NCI-H748 treated with DMSO at 0.1 percent for 48 hours (cell line): ENCODE results near the gene ITPR1.

Experiments used
- DNase-seq: peaks from one replicate; lab custom pipeline; 2025; lab: John Stamatoyannopoulos, UW

ITPR1 gene

DNA sequence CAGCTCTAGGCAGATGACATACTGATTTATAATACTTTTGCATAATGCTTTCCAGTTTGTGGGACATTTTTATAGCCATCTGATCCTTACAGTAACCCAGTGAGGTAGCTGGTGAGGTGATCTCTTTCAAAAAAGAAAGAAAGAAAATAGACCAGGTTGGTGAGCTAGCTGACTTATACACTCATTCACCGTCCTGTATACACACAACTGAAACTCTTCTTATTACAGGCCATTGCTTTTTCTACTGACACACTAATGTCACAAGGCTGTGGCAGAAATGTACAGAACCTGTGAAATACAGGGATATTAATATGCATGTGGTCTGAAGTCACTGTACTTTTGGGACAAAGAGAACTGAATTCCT lies 335.9 kb downstream of the ITPR1 start:
- no peak for DNase-seq

DNA sequence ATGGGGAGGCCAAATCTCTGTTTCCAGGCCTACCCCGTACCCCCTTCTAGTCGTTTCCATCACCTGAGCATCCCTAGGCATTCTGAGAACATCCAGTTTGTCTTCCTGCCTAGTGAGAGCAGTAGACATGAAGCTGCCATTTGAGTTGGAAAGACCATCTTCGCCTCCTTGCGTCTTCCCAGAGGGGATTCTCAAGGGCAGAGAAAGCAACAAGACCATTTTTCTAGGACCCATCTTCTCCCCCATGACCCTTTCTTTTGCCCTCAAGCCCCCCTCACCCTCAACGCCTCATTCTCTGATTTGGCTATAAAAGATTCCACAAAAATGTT lies 337.4 kb downstream of the ITPR1 start:
- no peak for DNase-seq

DNA sequence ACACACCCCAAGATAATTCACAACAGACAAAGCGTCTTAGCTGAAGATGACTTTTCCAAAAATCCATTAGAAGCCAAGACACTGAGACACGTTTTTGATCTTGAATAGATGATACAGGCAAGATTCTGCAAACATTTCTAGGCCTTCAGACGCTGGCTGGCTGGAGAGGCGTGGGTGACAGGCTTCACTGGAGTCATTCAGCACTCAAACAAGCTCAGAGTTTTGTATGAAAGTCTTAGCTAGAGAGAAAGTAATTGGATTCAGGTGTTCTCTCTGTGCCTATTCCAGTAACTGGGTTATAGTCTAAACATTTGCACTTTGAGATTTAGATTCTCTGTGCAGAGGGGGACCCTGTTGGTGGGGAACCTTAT lies 338.4 kb downstream of the ITPR1 start:
- no peak for DNase-seq

DNA sequence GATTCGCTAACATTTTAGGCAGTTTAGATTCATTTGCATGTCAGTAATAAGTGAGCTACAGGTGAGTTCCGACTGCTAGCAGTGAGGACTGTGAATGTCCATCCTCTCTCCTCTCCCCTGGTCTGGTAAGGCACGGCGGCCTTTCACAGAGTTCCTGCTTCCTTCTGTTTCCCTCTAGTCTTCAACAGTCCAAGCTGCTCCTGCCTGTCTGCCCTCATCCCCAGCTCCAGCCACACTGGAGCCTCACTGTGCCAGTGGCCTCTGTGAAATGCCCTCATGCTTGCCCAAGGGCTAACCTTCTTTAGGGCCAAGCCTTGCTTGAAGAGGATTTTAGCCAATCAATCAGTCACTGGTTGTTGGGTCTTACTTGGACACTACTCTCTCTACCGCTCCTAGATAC lies 340.3 kb downstream of the ITPR1 start:
- no peak for DNase-seq

DNA sequence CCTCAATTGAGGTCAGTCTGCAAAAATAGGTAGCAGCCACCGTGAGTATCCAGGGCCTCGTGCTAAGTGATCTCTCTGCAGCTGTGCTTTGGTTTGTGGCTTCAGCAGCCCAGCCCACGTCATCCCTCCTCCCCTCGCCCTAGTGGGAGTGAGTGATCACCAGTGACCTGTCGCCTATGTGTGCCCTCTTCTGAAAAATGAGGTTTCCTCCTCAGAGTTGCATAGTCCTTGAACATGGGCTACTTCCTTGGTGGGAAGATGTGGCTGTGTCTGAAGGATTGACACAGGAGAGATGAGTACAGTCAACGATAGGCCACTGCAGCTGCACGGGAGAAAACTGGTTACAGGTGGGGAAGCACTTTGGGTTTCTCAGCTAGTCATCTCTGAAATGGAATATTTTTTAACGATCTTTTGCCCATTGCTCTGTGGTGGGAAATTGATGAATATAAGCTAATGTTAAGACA lies 341.3 kb downstream of the ITPR1 start:
- DNase-seq = no peak

DNA sequence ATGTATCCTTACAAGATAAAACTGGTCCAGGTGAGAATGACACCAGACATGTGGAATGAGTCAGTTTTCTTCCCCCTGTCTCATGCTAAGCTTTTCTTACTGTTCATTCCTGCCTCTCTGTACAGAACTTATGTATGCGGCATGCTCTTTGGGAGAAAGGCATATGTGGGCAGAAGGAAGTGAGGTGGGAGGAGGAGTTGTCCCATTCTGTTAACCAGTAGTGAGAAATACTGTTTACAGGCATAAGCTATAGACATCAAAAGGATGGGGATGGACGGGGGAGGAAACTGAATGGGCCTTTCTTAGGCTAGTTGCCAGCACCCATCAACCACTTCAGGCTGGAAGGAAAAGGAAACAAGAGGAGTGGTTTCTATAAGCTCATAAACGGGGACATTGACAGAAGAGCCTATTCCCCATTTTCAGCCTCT lies 342.5 kb downstream of the ITPR1 start:
- peak; percentile 77 for DNase-seq

DNA sequence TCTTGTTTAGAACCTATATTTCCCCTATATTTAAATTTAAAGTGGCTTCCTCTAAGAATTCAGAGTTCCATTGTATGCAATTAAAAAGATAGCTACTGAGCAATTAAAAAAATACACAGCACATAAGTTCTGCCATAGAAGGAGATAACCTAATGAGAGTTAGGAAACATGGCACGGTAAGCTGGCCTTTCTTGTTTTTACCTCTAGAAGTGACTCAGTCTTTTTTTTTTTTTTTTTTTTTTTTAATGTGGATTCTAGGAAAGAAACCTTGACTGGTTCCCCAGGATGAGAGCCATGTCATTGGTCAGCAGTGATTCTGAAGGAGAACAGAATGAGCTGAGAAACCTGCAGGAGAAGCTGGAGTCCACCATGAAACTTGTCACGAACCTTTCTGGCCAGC lies 343.4 kb downstream of the ITPR1 start:
- DNase-seq = no peak

DNA sequence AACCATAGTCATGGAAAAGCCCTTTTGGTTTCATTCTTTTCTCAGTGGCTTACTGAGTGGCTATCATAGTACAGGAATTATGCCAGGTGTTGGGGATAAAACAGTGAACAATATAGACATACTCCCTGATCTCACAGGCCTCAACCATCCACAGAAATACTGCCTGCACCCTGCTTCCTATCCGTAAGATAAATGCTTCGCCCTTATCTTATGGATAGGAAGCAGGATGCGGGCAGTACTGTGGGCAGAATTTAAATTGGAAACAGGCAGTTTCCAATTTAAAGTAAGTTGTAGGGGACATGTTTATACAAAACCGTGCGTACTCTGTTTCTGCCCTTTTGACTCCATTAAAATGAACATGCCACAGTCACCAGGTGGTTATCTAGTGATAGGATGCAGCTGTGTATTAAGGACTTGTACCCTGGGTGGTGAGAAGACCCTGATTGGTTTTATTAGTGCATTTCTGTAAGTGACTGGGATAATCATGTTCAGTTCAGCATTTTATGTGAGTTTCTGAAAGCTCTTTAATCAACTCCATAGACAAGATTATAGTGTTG lies 344.3 kb downstream of the ITPR1 start:
- no peak for DNase-seq

DNA sequence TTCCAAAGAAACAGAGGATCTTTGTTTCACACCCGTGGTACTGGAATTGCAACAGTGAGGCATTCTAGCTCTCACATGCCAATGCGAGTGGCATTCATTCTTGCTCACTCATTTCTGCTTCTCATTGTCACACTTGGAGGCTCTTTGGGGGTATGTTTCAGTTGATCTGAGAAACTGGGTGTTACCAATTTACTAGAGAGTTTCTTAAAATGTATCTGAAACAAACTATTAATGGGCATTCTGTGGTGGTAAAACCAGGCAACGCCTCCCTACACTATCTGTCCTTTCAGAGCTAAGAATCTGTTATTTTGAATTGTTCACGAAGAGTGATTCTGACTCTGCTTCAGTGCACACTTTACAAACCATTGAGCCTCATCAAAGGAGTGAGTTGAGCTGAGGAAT lies 345.5 kb downstream of the ITPR1 start:
- DNase-seq = no peak

DNA sequence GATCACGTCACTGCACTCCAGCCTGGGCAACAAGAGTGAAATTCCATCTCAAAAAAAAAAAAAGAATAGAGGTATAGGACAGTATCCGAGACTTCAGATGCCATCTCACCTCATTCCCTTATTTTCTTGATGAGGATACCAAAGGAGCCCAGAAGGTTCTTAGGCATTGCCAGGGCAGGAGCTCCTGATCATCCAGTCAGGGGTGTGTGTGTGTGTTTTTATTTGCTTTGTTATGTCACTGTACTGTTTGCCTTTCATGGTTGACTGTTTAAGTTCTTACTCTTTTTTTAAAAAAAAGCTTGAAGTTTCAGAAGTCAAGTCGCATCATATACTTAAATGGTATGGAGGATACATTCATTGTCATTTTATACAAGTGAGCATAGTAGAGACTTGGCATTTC lies 346.1 kb downstream of the ITPR1 start:
- DNase-seq = no peak

DNA sequence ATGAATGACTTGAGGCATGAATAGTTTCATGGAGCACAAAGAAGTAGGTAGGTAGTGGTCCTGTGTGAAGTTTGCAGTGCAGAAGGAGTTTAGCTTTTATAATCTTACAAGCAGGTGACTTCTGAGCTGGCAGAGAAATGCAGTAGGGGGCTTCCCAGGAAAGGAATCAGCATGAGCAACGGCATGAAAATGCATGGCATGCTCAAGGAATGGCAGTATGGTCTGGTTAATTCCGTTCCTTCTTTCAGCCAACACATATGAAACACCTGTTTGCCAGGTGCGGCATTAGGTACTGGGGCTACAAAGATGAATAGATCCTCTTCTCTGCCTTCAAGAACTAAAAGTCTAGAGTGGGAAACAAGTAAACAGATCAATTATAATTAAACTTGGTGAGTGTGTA lies 348.1 kb downstream of the ITPR1 start:
- no peak for DNase-seq

DNA sequence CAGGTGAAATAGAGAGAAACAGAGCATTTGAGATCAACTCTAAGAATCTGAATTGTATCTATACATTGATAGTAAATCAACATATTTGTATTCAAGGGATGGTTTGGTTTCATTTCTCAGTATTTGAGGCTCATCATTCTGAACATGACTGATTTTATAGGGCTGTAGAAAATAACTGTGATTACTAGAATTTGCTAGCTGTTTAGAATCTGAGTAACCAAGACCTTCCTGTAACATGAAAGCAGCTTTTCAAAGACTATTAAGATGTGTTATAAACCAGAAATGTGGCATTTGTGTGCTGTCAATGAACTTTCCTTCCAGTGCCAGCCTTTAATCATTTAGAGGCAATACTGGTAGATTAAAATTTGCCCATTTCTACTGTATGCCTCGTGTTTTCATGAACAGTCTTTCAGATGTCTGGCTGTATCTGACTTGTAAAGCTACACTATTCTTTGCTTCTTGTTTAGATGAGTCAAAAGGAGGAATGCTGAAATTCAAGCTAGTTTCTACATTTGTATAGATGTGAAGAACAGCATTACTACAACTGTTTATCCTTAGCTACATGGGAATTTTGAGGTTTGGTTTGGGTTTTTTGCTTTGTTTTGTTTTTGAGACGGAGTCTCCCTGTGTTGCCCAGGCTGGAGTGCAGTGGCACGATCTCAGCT lies 348.8 kb downstream of the ITPR1 start:
- DNase-seq = no peak

DNA sequence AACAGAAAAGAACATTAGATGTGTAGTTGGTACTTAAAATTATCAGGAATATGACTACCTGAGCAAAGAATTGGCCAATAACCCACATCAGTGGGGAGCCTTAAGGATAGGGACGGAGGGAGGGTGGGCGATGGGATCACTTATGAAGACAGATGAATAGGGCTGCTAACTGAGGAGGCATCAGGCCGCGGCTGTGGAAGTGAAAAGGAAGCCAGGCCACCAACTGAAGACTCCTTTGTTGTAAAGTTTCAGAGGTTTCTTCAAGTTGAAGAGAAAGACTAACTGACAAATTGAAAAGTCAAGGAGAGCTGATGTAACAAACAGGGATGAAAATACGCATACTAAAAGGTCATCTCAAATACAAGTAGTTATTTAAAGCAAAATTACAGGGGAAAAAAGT lies 350.5 kb downstream of the ITPR1 start:
- DNase-seq = no peak

DNA sequence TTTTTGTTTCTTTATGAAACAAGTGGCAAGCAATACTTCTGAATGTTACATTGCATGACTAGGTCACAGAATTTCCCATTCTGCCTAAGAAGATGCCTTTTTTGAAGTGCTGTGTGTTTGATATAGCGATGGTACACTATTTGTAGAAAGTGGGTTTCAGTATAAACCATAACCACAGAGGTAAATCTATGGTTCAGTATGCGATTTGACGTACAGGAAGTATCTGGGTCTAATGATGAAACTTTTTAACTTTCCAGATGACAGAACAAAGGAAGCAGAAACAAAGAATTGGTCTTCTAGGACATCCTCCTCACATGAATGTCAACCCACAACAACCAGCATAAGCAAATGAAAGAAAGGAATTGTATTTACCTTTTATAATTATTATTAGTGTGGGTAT lies 352.7 kb downstream of the ITPR1 start:
- no peak for DNase-seq

DNA sequence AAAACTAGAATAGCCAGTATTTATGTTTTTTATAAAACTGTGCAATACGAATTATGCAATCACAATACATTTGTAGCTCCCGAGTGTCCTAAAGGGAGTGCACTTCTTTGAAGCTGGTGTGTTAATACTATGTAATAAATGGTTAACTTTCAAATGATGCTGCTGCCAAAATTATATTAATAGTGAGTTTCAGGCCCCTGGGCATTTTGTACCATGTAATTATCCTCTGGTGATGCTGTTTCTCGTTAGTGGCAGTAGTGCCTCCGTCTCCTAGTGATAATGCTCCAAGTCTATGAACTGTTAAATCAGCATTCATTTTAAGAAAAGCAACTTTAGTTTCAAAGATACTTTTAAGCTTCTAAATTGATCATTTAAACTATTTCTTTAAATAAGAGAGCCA lies 353.4 kb downstream of the ITPR1 start:
- DNase-seq = no peak

DNA sequence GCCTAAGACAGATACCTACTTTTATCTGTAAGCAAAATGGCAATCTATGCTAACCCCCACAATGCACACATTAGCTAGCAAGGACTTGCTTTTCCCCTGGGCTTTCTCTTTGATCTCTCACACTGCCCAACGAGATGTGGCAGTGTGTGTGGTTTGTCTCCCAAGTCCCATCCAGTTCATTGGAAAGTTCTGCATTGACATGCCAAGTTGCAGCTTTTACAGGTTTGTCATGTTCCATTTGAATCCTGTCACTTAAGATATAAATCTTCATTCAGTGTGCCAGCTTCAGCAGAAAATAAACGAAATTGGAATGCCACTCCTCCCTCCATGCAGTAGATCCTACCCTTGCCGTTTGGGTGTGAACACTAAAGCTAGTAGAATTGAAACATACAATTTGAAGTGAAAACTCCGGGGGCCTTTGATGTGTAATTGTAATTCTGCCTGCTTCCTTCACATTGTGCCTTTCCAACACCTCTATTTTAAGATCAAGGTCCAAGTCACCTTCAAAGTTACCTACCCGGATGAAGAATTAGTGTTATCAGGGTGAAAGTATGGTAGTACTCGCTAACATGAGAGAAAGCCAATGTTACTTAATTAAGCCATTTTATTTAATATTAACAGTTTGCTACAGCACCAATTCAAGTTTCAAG lies 355.2 kb downstream of the ITPR1 start:
- DNase-seq = no peak

DNA sequence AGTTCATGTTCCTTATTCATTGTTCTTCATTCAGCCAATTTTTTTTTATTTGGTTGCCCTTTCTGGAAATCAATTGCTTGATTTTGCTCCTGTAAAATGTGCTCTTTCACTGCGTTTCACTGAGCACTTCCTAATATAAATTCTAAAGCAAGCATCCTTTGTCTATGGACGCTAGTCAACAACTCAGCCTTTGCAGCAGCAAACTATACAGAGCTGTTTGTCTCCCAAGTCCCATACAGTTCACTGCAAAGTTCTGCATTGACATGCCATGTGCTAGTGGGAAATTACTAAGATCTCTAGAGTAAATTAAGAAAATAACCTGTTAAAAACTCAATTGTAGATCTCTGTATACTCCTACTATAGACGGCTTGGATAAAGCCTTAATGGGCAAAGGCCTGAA lies 356.0 kb downstream of the ITPR1 start:
- DNase-seq = no peak

DNA sequence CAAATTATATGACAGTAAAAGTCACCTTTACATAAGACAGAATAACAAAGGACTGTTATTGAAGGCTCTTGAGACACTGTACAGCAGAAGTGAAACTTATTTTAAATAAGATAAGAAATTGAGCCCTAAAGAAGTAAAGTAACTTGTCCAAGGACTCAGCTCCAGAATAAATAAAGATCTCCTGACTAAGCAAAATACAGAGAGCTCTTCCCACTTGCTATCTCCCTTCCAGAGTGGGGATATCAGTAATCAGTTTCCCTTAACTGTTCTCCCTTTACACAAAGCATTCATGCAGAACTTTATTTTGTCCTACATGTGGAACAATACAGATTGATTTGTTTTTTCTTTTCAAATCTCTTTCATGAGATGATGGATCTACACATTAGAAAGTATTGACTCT lies 356.6 kb downstream of the ITPR1 start:
- DNase-seq = no peak

DNA sequence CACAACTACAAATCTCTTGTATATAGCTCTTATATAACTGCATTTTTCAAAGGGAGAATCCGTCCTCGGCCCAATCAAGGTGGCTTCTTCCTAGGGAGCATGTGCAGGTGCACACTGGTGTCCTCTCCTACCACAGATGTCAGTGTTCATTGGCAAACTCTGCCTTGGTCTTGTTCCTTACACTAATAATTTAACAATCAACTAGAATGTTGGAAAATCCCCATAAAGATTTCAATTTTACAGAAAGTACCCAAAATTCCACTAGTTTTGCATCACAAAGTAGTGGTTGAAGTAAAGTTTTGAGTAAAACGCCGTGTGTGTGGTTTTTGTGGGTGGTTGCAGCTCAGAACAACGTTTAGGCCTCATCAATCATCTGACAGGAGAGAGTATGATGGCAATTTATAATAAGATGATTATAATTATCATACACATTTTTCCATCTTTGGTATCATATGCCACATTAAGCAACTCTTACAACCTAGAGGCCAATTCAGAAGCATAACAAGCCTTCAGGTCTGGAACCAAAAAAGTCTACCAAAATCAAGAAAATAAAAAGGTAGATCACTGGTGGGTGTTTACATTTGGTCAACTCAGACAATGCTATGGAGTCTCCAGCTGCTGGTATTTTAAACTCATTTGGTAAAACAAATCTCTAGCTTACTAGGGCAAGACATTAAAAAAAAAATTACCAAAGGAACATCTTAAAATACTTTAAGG lies 357.2 kb downstream of the ITPR1 start:
- no peak for DNase-seq

DNA sequence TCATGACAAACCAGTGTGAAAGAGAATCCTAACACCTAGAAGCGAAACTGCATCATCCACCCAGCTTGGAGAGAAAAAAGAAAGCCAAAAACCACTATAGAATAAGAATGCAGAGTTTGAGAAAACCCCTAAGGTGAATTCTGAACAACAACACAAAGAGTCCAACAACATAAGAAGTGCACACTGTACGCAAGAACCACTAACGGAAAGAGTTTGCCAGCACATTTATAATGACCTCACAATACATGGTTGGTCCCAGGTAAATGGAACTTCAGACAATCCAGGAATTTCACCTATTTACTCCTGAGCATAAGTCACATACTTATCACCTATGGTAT lies 357.7 kb downstream of the ITPR1 start:
- no peak for DNase-seq

DNA sequence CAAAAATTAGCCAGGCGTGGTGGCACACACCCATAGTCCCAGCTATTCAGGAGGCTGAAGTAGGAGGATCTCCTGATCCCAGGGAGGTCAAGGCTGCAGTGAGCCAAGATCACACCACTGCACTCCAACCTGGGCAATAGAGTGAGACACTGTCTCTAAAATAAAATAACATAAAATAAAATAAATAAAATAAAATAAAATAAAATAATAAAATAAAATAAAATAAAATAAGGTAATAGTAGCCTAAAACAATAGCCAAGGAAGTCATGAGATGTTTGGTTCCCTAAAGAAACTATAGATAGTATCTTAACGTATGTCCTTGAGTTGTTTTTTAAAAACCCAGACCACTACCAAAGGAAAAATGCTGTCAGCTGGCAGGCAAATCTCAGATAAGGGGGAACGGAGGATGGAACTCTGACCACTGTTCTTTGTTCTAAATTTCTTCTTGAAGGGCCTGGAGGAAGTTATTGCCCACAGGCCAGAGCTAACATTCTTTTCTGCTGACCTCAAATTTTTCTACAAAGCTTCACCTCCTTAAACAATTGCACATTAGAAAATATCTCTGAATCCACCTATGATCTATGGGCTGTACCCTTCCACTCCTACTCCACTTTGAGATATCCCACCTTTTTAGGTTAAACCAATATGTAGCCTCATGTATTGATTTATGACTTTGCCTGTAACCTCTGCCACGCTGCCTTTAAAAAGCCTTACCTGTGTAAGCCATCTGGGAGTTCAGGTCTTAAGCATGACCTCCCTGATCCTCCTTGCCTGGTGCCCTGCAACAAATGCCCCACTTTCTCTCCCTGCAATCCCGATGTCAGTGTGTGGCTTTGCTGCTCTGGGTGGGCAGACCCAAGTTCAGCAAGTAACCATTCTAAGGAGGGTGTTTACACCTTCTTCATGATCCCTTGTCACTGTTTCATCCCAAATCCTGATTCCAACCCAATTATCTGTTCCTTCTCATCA lies 359.9 kb downstream of the ITPR1 start:
- DNase-seq = no peak

DNA sequence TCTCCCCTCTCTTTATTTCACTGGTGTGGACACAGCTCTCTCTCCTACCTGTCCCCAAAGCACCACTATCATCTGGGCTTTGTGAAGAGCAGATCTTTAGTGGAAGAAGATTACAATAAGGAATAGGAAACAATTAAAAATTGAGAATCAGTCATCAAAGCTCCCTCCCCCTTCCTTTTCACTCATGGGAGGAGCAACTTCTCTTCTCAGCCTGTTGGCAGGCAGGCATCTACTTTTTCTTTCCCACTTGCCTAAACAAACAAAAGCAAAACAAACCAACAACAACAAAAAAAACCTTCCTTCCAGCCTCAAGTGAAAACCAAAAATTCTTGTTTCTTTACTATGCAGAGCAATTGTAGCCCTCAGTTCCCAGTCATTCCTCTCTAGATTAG lies 360.6 kb downstream of the ITPR1 start:
- DNase-seq = no peak
